HepG2 (cell line): Measurements from ENCODE around the gene TKTL1. TPM values are rescaled to one million over a fixed set of nuclear protein-coding genes. Genes with fewer than 3 reads are reported as not detected.

ENCODE experiments used
- ATAC-seq: fragments of 200-7000 bp; cut with Tn5 transposase; 3 replicates; pipeline ENCODE4 v1.9.1; 2020; ENCODE audit warnings: mild to moderate bottlenecking, moderate library complexity
- BruUV-seq: library from RNA; stranded (reverse); fragments of 400-500 nt; replicated peaks from 2 replicates; lab custom pipeline; 2021; lab: Mats Ljungman, UMichigan
- CTCF ChIA-PET: fragments of 300-600 bp; formaldehyde crosslinking; extraction: SDS; loops from one replicate; lab custom pipeline; 2021; ENCODE audit warnings: low total read pairs, inconsistent platforms, low intra/inter-chr PET ratio; lab: Yijun Ruan, JAX
- POLR2A ChIA-PET: fragments of 350-600 bp; sonication (Branson Sonifier 250); formaldehyde crosslinking; loops from one replicate; lab custom pipeline; 2020; ENCODE audit warnings: antibody characterized with exemption, inconsistent platforms; lab: Yijun Ruan, JAX
- DNase-seq: peaks from one replicate; pipeline ENCODE4 v3.0.0-alpha.2; 2015; ENCODE audit warnings: low spot score
- FAIRE-seq: peaks from 3 replicates; lab custom pipeline; 2011; peaks lifted over from hg19 to GRCh38; lab: Jason Lieb, UNC
- H2AFZ ChIP-seq: one replicate; pipeline ENCODE4 v1.6.1; 2011; ENCODE audit warnings: low read length, inconsistent platforms
- H3K27ac ChIP-seq: fragments of 300-600 bp; 3 replicates; pipeline ENCODE4 v1.8.0; 2011; ENCODE audit warnings: mixed run types, mild to moderate bottlenecking, mixed read lengths, low read length, inconsistent platforms; ENCODE audit not compliant: insufficient read depth; ENCODE audit errors: extremely low read length
- H3K27me3 ChIP-seq, 2 experiments: fragments of 200-600 bp in 1 of 2; 2 replicates in 1 of 2; 3 replicates in 1 of 2; pipeline versions ENCODE4 v1.6.0 to v1.8.0; 2011; ENCODE audit warnings: low read length in 2 of 2, mild to moderate bottlenecking in 2 of 2, moderate library complexity in 2 of 2, inconsistent platforms in 1 of 2; ENCODE audit not compliant: insufficient read depth in 2 of 2, control insufficient read depth in 1 of 2
- H3K36me3 ChIP-seq, 2 experiments: fragments of 200-600 bp in 1 of 2; replicated peaks in 1 of 2; 2 replicates in 1 of 2; 3 replicates in 1 of 2; pipeline versions ENCODE4 v1.5.1 to v1.8.0; 2011; ENCODE audit warnings: low read length in 2 of 2, inconsistent platforms in 1 of 2; ENCODE audit not compliant: insufficient read depth in 2 of 2, control insufficient read depth in 1 of 2
- H3K4me1 ChIP-seq: 2 replicates; pipeline ENCODE4 v1.5.1; 2012; ENCODE audit warnings: low read length, inconsistent platforms; ENCODE audit not compliant: insufficient read depth
- H3K4me2 ChIP-seq: 2 replicates; pipeline ENCODE4 v1.6.0; 2011; ENCODE audit warnings: low read depth, low read length, inconsistent platforms
- H3K4me3 ChIP-seq, 3 experiments: fragments of 200-600 bp in 1 of 3; sonication (generic), shearing (Covaris generic) in 1 of 3; replicated peaks in 1 of 3; 2 replicates each; pipeline ENCODE4 v1.5.1; 2011 to 2016; ENCODE audit warnings: low read length in 3 of 3, inconsistent platforms in 2 of 3, low read depth in 2 of 3, mild to moderate bottlenecking in 2 of 3, control low read depth in 1 of 3, mixed read lengths in 1 of 3; ENCODE audit not compliant: insufficient read depth in 1 of 3
- H3K79me2 ChIP-seq: one replicate; pipeline ENCODE4 v1.6.1; 2011; ENCODE audit warnings: low read length, inconsistent platforms; ENCODE audit not compliant: insufficient read depth
- H3K9ac ChIP-seq: 2 replicates; pipeline ENCODE4 v1.6.0; 2011; ENCODE audit warnings: mild to moderate bottlenecking, low read depth, low read length, inconsistent platforms; ENCODE audit not compliant: insufficient read depth
- H3K9me3 ChIP-seq: 2 replicates; pipeline ENCODE4 v1.5.1; 2012; ENCODE audit warnings: mild to moderate bottlenecking, low read length
- H4K20me1 ChIP-seq: 2 replicates; pipeline ENCODE4 v1.6.0; 2011; ENCODE audit warnings: inconsistent platforms, mild to moderate bottlenecking, low read length, moderate library complexity; ENCODE audit not compliant: insufficient read depth
- AHR ChIP-seq: IDR thresholded peaks from 2 replicates; pipeline ENCODE4 v1.6.1; 2018; ENCODE audit warnings: missing genetic modification reagents, missing compliant biosample characterization
- ARHGAP35 ChIP-seq: sonication (generic); formaldehyde crosslinking; IDR thresholded peaks from 2 replicates; pipeline ENCODE4 v1.9.0; 2022; ENCODE audit warnings: mild to moderate bottlenecking, inconsistent platforms, moderate library complexity, missing genetic modification reagents, borderline replicate concordance
- ATF7-NPFF ChIP-seq: sonication (generic); formaldehyde crosslinking; IDR thresholded peaks from 2 replicates; pipeline ENCODE4 v1.8.1; 2023; ENCODE audit warnings: mild to moderate bottlenecking, low read depth, missing genetic modification reagents, moderate library complexity
- NR1H2 ChIP-seq: sonication (generic); formaldehyde crosslinking; IDR thresholded peaks from 2 replicates; pipeline ENCODE4 v1.8.1; 2022; ENCODE audit warnings: low read depth, missing genetic modification reagents, borderline replicate concordance
- RFX5 ChIP-seq: IDR thresholded peaks from 2 replicates; pipeline ENCODE4 v1.6.1; 2011; ENCODE audit warnings: low read depth, low read length, improper control_type of control experiment
- SAP130 ChIP-seq: IDR thresholded peaks from 2 replicates; pipeline ENCODE4 v1.6.1; 2016; ENCODE audit warnings: low read depth
- TBP ChIP-seq: sonication (generic); formaldehyde crosslinking; IDR thresholded peaks from 2 replicates; pipeline ENCODE4 v1.5.0; 2020; ENCODE audit warnings: missing genetic modification reagents
- TCF12 ChIP-seq, 2 experiments: fragments of 450-650 bp in 1 of 2; sonication (generic) in 1 of 2; formaldehyde crosslinking in 1 of 2; IDR thresholded peaks; 2 replicates each; pipeline versions ENCODE4 v1.6.1 to v1.8.0; 2017 to 2022; ENCODE audit warnings: antibody characterized with exemption in 1 of 2, mild to moderate bottlenecking in 1 of 2, missing genetic modification reagents in 1 of 2, moderate library complexity in 1 of 2
- WGBS: methylation state at CpG from one replicate; pipeline ENCODE4 v1.1.6; 2017; ENCODE audit warnings: low lambda C conversion rate; 5-methylcytosine and 5-hydroxymethylcytosine counted together
- in situ Hi-C: cut with HindIII; loops from 2 replicates; pipeline ENCODE4 v1.10.0; 2017; ENCODE audit warnings: low pct_unique_long_range_greater_than_20kb; ENCODE audit not compliant: extremely low pct_ligation_motif_present
- intact Hi-C: fragments of 100-400 bp; cut with micrococcal nuclease; formaldehyde crosslinking; loops from one replicate; pipeline ENCODE4 v1.10.0; 2022; ENCODE audit not compliant: unreplicated experiment
- polyA plus RNA-seq, 8 experiments: library from polyadenylated mRNA; depleted of rRNA in 3 of 8; stranded (reverse) in 7 of 8; unstranded in 1 of 8; fragments of >200 nt; fragmentation: Illumina TruSeq in 4 of 8; extraction: Trizol in 4 of 8; gene quantifications; 2 replicates each; pipeline versions ENCODE4 v1.2.1 to v1.2.3, GENCODE V29; 2011 to 2016; ENCODE audit warnings: low read depth in 4 of 8, missing spikeins in 1 of 8, mixed read lengths in 1 of 8; ENCODE audit not compliant: insufficient read depth in 1 of 8
- total RNA-seq, 5 experiments: library from RNA; depleted of rRNA; stranded (reverse); fragments of >200 nt; fragmentation: Illumina TruSeq; extraction: Trizol; gene quantifications; 2 replicates each; pipeline ENCODE4 v1.2.3, GENCODE V29; 2016; ENCODE audit warnings: low read depth in 1 of 5
- TF ChIP-seq, protein P1 (sequence below): sonication (generic); formaldehyde crosslinking; IDR thresholded peaks from 2 replicates; pipeline ENCODE4 v1.5.0; 2020; ENCODE audit warnings: mild to moderate bottlenecking, missing genetic modification reagents
- TF ChIP-seq, protein P2 (sequence below): sonication (generic); formaldehyde crosslinking; IDR thresholded peaks from 2 replicates; pipeline ENCODE4 v1.8.0; 2022; ENCODE audit warnings: mild to moderate bottlenecking, missing genetic modification reagents, moderate library complexity
- TF ChIP-seq, protein P3 (sequence below): sonication (generic); formaldehyde crosslinking; IDR thresholded peaks from 2 replicates; pipeline ENCODE4 v1.5.0; 2020; ENCODE audit warnings: mild to moderate bottlenecking, missing genetic modification reagents, borderline replicate concordance
- TF ChIP-seq, protein P4 (sequence below): sonication (generic); formaldehyde crosslinking; IDR thresholded peaks from 2 replicates; pipeline ENCODE4 v1.8.0; 2022; ENCODE audit warnings: mild to moderate bottlenecking, missing genetic modification reagents

The TKTL1 gene
- total and polyA plus RNA-seq, 2 of the 13 experiments (the other 11 are each of a cell fraction or from before 2014, with no cell fraction given), result not detected

DNA sequence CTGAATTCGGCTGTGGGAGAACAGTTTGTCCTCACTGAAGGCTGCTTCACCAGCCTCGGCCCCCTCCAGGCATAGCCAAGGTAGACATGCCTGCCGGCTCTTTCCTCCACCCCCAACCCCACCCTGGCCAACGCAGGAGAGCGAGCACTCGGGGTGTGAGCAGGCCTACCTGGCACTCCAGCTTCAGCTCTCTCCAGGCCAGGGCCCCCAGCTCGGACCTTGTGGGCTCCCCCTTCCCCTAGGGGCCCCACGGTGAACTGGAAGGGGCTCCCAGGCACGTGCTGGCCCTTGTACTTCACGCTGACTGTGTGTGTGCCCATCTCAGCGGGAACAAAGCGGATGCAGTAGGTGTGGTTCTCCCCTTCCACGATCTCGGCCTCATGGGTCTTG, 56.4 kb downstream of the TKTL1 start:
- Histone ChIP-seq H2AFZ (no peak overlapping the region), H3K9me3 (no peaks in the 10 kb centered on the region), H3K4me2 (no peak overlapping the region), H3K27me3 (no peaks in the 10 kb centered on the region), H3K79me2 (no peaks in the 10 kb centered on the region), H3K9ac (no peak overlapping the region), H3K36me3 (peaks cover 10 to 33% of the 10 kb centered on the region in 2 experiments; a peak in 4 of 5 replicates), H3K4me1 (peaks cover 5% of the 10 kb centered on the region; the same call in 1 of the 2 replicates), H3K27ac (no peak overlapping the region), H4K20me1 (no peaks in the 10 kb centered on the region), H3K4me3 (no peak overlapping the region)
- intact Hi-C loops, result no loop called here
- in situ Hi-C loops, result no loop called here
- ChIA-PET CTCF (no interaction called here), POLR2A (no interaction called here)
- WGBS, result no CpG with 5 or more reads among the region's 14 CpGs
- ATAC-seq, result no peak
- no peak for DNase-seq
- FAIRE-seq, result no peak
- no TSS peak for BruUV-seq
- TF ChIP-seq AHR, result no peak
- TF ChIP-seq NR1H2, result no peak
- TF ChIP-seq TBP (CRISPR knock-in tag), result no peak
- TF ChIP-seq ARHGAP35, result no peak
- TF ChIP-seq TCF12 (IDR thresholded peaks at IDR 0.05), result no peak
- TF ChIP-seq TCF12 (CRISPR knock-in tag; IDR thresholded peaks at IDR 0.05), result no peak
- TF ChIP-seq, protein P1, sequence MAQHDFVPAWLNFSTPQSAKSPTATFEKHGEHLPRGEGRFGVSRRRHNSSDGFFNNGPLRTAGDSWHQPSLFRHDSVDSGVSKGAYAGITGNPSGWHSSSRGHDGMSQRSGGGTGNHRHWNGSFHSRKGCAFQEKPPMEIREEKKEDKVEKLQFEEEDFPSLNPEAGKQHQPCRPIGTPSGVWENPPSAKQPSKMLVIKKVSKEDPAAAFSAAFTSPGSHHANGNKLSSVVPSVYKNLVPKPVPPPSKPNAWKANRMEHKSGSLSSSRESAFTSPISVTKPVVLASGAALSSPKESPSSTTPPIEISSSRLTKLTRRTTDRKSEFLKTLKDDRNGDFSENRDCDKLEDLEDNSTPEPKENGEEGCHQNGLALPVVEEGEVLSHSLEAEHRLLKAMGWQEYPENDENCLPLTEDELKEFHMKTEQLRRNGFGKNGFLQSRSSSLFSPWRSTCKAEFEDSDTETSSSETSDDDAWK (CRISPR knock-in tag), result no peak
- TF ChIP-seq, protein P2, sequence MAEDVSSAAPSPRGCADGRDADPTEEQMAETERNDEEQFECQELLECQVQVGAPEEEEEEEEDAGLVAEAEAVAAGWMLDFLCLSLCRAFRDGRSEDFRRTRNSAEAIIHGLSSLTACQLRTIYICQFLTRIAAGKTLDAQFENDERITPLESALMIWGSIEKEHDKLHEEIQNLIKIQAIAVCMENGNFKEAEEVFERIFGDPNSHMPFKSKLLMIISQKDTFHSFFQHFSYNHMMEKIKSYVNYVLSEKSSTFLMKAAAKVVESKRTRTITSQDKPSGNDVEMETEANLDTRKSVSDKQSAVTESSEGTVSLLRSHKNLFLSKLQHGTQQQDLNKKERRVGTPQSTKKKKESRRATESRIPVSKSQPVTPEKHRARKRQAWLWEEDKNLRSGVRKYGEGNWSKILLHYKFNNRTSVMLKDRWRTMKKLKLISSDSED (CRISPR knock-in tag), result no peak
- TF ChIP-seq, protein P3, sequence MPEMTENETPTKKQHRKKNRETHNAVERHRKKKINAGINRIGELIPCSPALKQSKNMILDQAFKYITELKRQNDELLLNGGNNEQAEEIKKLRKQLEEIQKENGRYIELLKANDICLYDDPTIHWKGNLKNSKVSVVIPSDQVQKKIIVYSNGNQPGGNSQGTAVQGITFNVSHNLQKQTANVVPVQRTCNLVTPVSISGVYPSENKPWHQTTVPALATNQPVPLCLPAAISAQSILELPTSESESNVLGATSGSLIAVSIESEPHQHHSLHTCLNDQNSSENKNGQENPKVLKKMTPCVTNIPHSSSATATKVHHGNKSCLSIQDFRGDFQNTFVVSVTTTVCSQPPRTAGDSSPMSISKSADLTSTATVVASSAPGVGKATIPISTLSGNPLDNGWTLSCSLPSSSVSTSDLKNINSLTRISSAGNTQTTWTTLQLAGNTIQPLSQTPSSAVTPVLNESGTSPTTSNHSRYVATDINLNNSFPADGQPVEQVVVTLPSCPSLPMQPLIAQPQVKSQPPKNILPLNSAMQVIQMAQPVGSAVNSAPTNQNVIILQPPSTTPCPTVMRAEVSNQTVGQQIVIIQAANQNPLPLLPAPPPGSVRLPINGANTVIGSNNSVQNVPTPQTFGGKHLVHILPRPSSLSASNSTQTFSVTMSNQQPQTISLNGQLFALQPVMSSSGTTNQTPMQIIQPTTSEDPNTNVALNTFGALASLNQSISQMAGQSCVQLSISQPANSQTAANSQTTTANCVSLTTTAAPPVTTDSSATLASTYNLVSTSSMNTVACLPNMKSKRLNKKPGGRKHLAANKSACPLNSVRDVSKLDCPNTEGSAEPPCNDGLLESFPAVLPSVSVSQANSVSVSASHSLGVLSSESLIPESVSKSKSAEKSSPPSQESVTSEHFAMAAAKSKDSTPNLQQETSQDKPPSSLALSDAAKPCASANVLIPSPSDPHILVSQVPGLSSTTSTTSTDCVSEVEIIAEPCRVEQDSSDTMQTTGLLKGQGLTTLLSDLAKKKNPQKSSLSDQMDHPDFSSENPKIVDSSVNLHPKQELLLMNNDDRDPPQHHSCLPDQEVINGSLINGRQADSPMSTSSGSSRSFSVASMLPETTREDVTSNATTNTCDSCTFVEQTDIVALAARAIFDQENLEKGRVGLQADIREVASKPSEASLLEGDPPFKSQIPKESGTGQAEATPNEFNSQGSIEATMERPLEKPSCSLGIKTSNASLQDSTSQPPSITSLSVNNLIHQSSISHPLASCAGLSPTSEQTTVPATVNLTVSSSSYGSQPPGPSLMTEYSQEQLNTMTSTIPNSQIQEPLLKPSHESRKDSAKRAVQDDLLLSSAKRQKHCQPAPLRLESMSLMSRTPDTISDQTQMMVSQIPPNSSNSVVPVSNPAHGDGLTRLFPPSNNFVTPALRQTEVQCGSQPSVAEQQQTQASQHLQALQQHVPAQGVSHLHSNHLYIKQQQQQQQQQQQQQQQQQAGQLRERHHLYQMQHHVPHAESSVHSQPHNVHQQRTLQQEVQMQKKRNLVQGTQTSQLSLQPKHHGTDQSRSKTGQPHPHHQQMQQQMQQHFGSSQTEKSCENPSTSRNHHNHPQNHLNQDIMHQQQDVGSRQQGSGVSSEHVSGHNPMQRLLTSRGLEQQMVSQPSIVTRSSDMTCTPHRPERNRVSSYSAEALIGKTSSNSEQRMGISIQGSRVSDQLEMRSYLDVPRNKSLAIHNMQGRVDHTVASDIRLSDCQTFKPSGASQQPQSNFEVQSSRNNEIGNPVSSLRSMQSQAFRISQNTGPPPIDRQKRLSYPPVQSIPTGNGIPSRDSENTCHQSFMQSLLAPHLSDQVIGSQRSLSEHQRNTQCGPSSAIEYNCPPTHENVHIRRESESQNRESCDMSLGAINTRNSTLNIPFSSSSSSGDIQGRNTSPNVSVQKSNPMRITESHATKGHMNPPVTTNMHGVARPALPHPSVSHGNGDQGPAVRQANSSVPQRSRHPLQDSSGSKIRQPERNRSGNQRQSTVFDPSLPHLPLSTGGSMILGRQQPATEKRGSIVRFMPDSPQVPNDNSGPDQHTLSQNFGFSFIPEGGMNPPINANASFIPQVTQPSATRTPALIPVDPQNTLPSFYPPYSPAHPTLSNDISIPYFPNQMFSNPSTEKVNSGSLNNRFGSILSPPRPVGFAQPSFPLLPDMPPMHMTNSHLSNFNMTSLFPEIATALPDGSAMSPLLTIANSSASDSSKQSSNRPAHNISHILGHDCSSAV (CRISPR knock-in tag), result no peak
- TF ChIP-seq, protein P4, sequence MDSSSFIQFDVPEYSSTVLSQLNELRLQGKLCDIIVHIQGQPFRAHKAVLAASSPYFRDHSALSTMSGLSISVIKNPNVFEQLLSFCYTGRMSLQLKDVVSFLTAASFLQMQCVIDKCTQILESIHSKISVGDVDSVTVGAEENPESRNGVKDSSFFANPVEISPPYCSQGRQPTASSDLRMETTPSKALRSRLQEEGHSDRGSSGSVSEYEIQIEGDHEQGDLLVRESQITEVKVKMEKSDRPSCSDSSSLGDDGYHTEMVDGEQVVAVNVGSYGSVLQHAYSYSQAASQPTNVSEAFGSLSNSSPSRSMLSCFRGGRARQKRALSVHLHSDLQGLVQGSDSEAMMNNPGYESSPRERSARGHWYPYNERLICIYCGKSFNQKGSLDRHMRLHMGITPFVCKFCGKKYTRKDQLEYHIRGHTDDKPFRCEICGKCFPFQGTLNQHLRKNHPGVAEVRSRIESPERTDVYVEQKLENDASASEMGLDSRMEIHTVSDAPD (CRISPR knock-in tag), result no peak
- no peak for TF ChIP-seq ATF7-NPFF (CRISPR knock-in tag)
- TF ChIP-seq RFX5, result no peak
- no peak for TF ChIP-seq SAP130 (CRISPR knock-in tag)
